Measurements from ENCODE around the gene CCBE1. TPM values are rescaled to one million over a fixed set of nuclear protein-coding genes. Genes with fewer than 3 reads are reported as not detected.
A peak's percentile ranks its signal among the peaks of the same experiment; 100 is the strongest.

Gene CCBE1
- total RNA-seq, 2 experiments from 2014 or later = not detected

DNA sequence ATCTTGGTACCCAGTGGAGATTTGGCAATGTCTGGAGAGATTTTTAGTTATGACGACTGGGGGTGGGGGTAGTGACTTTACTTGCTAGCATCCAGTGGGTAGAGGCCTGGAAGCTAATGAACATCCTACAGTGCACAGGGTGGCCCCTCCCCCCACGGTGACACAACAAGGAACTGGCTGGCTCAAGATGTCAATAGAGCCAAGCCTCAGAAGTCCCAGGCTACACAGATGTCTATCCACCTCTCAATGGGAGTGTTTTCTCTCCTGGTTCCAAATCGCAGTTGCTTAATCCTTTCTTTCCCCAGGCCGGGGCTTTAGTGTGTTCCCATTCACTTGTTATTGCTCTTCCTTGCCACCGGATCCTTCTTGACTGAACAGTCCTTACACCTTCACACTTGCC lies 9.3 kb upstream of the CCBE1 start:
- Mint-ChIP-seq H3K27me3 (no peaks in the 10 kb centered on the region), H3K9me3 (no peaks in the 10 kb centered on the region), H3K36me3 (ENCODE audit: low read depth) (no peaks in the 10 kb centered on the region), H3K27ac (no peak overlapping the region), H3K4me3 (no peak overlapping the region), H3K4me1 (no peaks in the 10 kb centered on the region)
- ChIA-PET CTCF (no interaction called here), POLR2A (no interaction called here)
- no peak for DNase-seq

DNA sequence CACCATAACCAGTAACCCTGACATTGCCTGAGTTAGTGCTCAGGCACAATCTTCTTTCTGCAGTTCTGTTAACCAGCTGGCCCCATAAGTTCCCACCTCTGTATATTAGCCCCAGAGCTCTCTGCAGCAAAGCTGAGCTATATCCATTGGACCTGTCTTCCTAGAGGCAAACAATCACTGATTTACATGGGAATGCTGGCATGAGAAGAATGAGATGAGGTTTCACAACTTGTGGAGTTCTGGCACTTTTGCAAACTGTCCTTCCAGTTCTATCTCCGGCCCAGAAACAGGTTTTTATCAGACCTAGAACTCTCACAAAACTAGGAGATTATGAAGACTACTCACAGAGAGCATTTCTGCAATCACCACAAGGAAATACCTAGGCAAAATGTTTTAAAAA lies 7.9 kb upstream of the CCBE1 start:
- Mint-ChIP-seq H3K4me3 (no peak overlapping the region), H3K27me3 (peaks cover 7% of the 10 kb centered on the region), H3K36me3 (ENCODE audit: low read depth) (no peaks in the 10 kb centered on the region), H3K9me3 (no peaks in the 10 kb centered on the region), H3K27ac (no peak overlapping the region), H3K4me1 (no peaks in the 10 kb centered on the region)
- POLR2A ChIA-PET = no interaction called here
- CTCF ChIA-PET = no interaction called here
- no peak for DNase-seq

DNA sequence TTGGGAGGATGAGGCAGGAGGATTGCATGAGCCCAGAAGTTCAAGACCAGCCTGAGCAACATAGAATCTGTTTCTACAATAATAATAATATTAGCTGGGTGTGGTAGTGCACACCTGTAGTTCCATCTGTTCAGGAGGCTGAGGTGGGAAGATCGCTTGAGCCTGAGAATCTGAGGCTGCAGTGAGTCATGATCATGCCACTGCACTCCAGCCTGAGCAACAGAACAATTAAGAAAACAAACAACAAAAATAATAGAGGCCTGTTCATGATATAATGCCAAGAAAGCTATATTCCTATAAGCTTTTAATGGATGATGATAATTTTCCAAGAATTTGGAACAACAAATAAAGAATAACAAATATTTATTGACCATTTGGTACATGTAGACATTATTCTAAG lies 6.9 kb upstream of the CCBE1 start:
- ChIA-PET CTCF (no interaction called here), POLR2A (no interaction called here)
- Mint-ChIP-seq H3K36me3 (ENCODE audit: low read depth) (no peaks in the 10 kb centered on the region), H3K4me3 (no peak overlapping the region), H3K9me3 (no peaks in the 10 kb centered on the region), H3K27ac (no peak overlapping the region), H3K27me3 (peaks cover 12% of the 10 kb centered on the region), H3K4me1 (no peaks in the 10 kb centered on the region)
- no peak for DNase-seq

DNA sequence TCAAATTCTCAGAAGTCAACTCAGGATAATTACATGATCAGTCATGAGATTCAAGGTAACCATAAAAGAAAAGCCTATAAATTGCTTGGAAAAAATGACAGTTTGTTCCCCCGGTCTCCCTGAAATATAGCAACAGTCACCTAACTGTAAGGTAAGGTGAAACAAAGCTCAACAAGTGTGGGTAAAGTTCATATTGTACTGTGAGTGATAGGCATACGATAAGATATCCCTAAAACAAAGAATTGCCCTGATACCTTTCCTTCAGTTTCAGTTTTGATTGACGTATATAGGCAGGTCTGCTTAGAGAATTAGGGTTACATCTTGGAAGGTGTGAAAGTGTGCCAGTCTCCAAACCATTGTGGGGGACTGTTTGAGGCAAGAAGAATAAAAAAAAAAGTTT lies 4.0 kb upstream of the CCBE1 start:
- H3K36me3 Mint-ChIP-seq (ENCODE audit: low read depth) = no peaks in the 10 kb centered on the region

DNA sequence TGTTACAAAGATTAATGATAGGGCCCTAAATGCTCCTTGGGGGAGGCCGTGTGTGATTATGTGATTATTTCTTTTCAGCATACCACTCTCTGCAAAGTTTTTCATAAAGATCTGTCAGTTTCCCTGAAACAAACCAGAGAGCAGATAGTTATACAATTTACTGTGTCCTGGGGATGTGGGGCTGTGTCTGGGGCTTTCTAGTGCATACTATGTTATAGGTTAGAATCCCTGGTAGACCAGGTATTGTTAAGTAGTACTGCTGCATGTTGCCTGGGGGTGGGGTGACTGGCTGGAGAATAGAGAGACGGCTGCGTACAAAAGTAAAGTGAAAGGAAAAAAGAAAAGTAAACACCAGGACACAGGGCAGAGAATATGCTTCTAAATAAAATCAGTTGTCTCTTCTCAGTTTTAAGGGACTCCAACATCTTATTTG lies 3.3 kb upstream of the CCBE1 start:
- POLR2A ChIA-PET = no interaction called here
- Mint-ChIP-seq H3K9me3 (no peaks in the 10 kb centered on the region), H3K27me3 (peaks cover 38% of the 10 kb centered on the region), H3K4me1 (peaks cover 10% of the 10 kb centered on the region), H3K4me3 (no peak overlapping the region), H3K36me3 (ENCODE audit: low read depth) (no peaks in the 10 kb centered on the region), H3K27ac (no peak overlapping the region)
- CTCF ChIA-PET = no interaction called here
- no peak for DNase-seq

More for the DNA sequence above, 4.0 kb upstream of the CCBE1 start:
- Mint-ChIP-seq H3K4me1 (peaks cover 6% of the 10 kb centered on the region), H3K9me3 (no peaks in the 10 kb centered on the region), H3K27ac (no peak overlapping the region), H3K4me3 (no peak overlapping the region), H3K27me3 (peaks cover 30% of the 10 kb centered on the region)
- POLR2A ChIA-PET = no interaction called here
- CTCF ChIA-PET = no interaction called here
- no peak for DNase-seq

DNA sequence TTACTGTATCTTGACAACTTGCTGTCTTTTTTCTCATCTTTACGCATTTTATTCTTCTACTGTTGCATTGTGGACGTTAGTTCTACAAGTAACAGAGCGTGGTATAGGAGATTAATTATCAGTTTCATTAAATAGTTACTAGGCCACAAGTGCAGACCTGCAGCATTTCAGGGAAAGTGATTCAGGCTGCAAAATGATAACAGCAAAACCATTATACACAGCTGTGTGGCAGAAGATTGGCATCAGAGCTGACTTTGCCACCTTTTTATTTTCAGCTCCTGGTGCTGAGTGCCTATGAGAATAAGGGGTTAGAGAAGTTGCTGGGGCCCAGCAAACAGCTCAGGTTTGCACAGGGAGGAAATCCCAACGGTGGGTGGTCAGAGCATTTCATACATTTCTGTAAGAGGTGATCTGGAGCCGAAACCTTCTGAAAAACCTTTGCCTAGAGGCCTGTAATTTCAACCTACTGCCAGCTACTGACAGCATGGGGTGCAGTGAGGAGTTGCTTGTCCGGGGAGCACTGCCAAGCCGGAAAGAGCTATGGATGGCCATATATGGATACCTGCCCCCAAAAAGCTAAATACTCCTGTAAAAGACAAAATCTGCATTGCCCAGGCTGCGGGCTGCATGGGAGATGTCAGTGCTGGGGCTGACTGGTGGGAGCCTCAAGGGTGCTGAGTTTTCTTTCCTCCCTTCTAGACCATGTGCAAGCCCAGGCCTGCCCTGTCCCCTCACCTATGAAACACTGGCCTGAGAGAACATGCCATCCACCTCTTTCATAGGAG lies 2.7 kb upstream of the CCBE1 start:
- H3K27ac Mint-ChIP-seq = no peak overlapping the region
- CTCF ChIA-PET = interaction anchor here (0.6 kb wide), 1 partner anchor 103 kb away, joined by 4 read pairs; no protein-coding TSS in a partner anchor
- H3K36me3 Mint-ChIP-seq (ENCODE audit: low read depth) = no peaks in the 10 kb centered on the region
- H3K9me3 Mint-ChIP-seq = no peaks in the 10 kb centered on the region
- H3K27me3 Mint-ChIP-seq = peaks cover 44% of the 10 kb centered on the region
- POLR2A ChIA-PET = no interaction called here
- no peak for DNase-seq
- H3K4me3 Mint-ChIP-seq = no peak overlapping the region
- peaks cover 10% of the 10 kb centered on the region for H3K4me1 Mint-ChIP-seq

DNA sequence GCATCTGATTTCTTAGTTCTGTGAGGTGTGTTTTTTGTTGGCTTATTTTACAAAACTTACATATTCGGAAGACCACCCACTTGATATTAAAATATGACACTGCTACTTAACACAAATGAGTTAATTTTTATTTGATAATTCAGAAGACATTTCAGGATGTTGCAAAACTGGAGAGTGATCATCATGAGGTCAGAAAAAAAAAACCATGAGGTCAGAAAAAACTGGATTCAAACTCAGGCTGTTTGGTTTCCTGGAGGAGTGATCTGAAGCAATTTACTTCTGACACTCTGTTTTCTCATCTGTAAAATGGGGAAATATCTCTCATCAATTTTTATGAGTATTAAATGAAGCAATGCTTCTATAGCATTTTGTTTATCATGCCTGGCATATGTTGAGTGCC lies 1.8 kb upstream of the CCBE1 start:
- no peak overlapping the region for H3K27ac Mint-ChIP-seq
- ChIA-PET POLR2A (no interaction called here), CTCF (no interaction called here)
- peaks cover 52% of the 10 kb centered on the region for H3K27me3 Mint-ChIP-seq
- H3K4me1 Mint-ChIP-seq = peaks cover 10% of the 10 kb centered on the region
- no peaks in the 10 kb centered on the region for H3K9me3 Mint-ChIP-seq
- no peaks in the 10 kb centered on the region for H3K36me3 Mint-ChIP-seq (ENCODE audit: low read depth)
- no peak for DNase-seq
- H3K4me3 Mint-ChIP-seq = no peak overlapping the region

GRCh38 chr18:59696311-59697235 lies 650 bp downstream of the CCBE1 start:
- Mint-ChIP-seq H3K27me3 (peaks cover 66% of the 10 kb centered on the region), H3K4me3 (peak overlapping the region; percentile 39), H3K36me3 (ENCODE audit: low read depth) (no peaks in the 10 kb centered on the region), H3K27ac (no peak overlapping the region), H3K4me1 (peaks cover 10% of the 10 kb centered on the region), H3K9me3 (no peaks in the 10 kb centered on the region)
- ChIA-PET POLR2A (no interaction called here), CTCF (interaction anchor here (0.7 to 1.4 kb wide), 3 partner anchors 28 to 127 kb away, joined by 3 to 4 read pairs (median 4); no protein-coding TSS in a partner anchor)
- no peak for DNase-seq

- H3K4me3 Mint-ChIP-seq = no peak overlapping the region
- ChIA-PET CTCF (no interaction called here), POLR2A (no interaction called here)
- DNase-seq = no peak
- H3K4me1 Mint-ChIP-seq = peaks cover 10% of the 10 kb centered on the region
- H3K27me3 Mint-ChIP-seq = peaks cover 68% of the 10 kb centered on the region
- H3K9me3 Mint-ChIP-seq = no peaks in the 10 kb centered on the region
- H3K27ac Mint-ChIP-seq = no peak overlapping the region
- no peaks in the 10 kb centered on the region for H3K36me3 Mint-ChIP-seq (ENCODE audit: low read depth)
Observed at GRCh38 chr18:59695551-59695950, 1.7 kb downstream of the CCBE1 start.

DNA sequence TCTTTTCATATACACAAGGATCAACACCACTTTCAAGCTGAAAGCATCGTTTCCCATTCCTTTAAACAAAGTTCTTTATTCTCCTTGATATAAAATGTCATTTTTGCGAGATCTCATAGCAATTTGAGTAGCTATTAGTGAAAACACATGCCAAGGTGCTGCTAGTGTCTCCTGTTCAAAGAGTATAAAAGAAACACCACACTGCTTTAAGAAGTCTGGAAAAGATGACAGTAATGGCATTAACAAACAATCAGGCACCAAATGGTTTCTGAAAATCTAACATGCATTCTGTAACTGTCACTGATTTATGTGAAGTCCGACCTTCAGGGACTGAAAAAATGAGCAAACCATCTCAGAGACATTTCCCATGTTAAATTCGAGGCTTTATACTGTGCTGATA lies 2.4 kb downstream of the CCBE1 start:
- ChIA-PET POLR2A (no interaction called here), CTCF (no interaction called here)
- H3K4me3 Mint-ChIP-seq = no peak overlapping the region
- H3K27ac Mint-ChIP-seq = no peak overlapping the region
- peaks cover 10% of the 10 kb centered on the region for H3K4me1 Mint-ChIP-seq
- peaks cover 72% of the 10 kb centered on the region for H3K27me3 Mint-ChIP-seq
- H3K9me3 Mint-ChIP-seq = no peaks in the 10 kb centered on the region
- no peak for DNase-seq
- H3K36me3 Mint-ChIP-seq (ENCODE audit: low read depth) = no peaks in the 10 kb centered on the region

GRCh38 chr18:59691996-59692395 lies 5.2 kb downstream of the CCBE1 start:
- no peaks in the 10 kb centered on the region for H3K9me3 Mint-ChIP-seq
- ChIA-PET POLR2A (no interaction called here), CTCF (no interaction called here)
- peaks cover 7% of the 10 kb centered on the region for H3K4me1 Mint-ChIP-seq
- H3K27me3 Mint-ChIP-seq = peaks cover 64% of the 10 kb centered on the region
- H3K4me3 Mint-ChIP-seq = no peak overlapping the region
- no peak overlapping the region for H3K27ac Mint-ChIP-seq
- no peak for DNase-seq
- no peaks in the 10 kb centered on the region for H3K36me3 Mint-ChIP-seq (ENCODE audit: low read depth)

GRCh38 chr18:59690996-59691395 lies 6.2 kb downstream of the CCBE1 start:
- DNase-seq = no peak
- Mint-ChIP-seq H3K4me3 (no peak overlapping the region), H3K9me3 (no peaks in the 10 kb centered on the region), H3K4me1 (peaks cover 2% of the 10 kb centered on the region), H3K27ac (no peak overlapping the region), H3K36me3 (ENCODE audit: low read depth) (no peaks in the 10 kb centered on the region), H3K27me3 (peaks cover 62% of the 10 kb centered on the region)
- ChIA-PET CTCF (no interaction called here), POLR2A (no interaction called here)

DNA sequence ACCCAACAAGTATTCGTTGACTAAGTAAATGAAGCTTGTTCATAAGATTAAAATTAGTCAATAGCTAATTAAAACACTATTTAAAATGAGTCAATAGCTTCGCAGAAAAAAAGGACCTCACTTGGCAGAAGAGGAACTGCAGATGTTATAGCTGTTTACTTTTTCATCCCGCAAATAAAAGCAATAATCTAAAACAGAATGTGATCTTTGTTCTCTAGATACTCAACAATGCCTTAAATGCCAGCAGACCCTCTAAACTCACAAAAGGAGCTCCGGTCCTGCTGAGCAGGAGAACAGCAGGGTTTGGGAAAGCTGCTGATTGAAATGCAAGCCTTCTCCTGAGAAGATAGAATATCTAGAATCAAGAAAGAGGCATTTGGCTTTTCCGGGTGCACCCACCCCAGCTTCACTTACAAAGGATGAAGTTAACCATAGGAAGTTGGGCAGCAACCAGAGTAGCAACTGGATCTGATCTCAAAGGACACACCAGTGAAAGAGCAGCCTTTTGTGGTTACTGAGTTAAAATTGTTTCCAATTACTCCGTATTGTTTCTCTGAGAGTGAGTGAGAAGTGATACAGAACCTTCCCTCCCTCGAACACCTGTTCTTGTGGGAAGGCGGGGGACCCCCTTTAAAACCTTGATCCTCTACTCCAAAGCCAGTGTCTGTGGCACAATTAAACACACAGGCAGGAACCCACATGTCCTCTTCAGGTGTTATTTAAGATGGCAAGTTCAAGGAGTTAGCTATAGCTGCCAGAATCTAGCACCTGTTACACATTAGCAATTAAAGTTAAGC lies 6.8 kb downstream of the CCBE1 start:
- Mint-ChIP-seq H3K4me1 (no peaks in the 10 kb centered on the region), H3K4me3 (no peak overlapping the region), H3K36me3 (ENCODE audit: low read depth) (no peaks in the 10 kb centered on the region), H3K9me3 (no peaks in the 10 kb centered on the region), H3K27ac (no peak overlapping the region), H3K27me3 (peaks cover 59% of the 10 kb centered on the region)
- POLR2A ChIA-PET = no interaction called here
- DNase-seq = no peak
- CTCF ChIA-PET = interaction anchor here (0.6 kb wide), 1 partner anchor 73 kb away, joined by 3 read pairs; no protein-coding TSS in a partner anchor

All from activated CD4-positive, alpha-beta T cell treated with anti-CD3 and anti-CD28 coated beads, Interleukin-2, amount 10 ng/mL, durations not matched to agents 7 days and 5 days (primary cell).